Measurements from ENCODE around the gene CNTNAP2.
"Not testable (repeated sequence)": the region's sequence is repeated elsewhere in the genome, so short reads cannot be mapped to it uniquely, and the experiment has no call there.

The CNTNAP2 gene

GRCh38 chr7:147114525-147114924 lies 997.9 kb downstream of the CNTNAP2 start:
- DNase-seq (ENCODE audit: low read depth): not testable (repeated sequence)

GRCh38 chr7:147136352-147136751 lies 1019.8 kb downstream of the CNTNAP2 start:
- no peak for DNase-seq (ENCODE audit: low read depth)

GRCh38 chr7:147145194-147145593 lies 1028.6 kb downstream of the CNTNAP2 start:
- no peak for DNase-seq (ENCODE audit: low read depth)

- DNase-seq (ENCODE audit: low read depth): no peak
Measured at GRCh38 chr7:147146169-147146568, 1029.6 kb downstream of the CNTNAP2 start.

- DNase-seq (ENCODE audit: low read depth): no peak
Measured at GRCh38 chr7:147151661-147152060, 1035.1 kb downstream of the CNTNAP2 start.

- DNase-seq (ENCODE audit: low read depth): no peak
Measured at GRCh38 chr7:147153571-147153970, 1037.0 kb downstream of the CNTNAP2 start.

- DNase-seq (ENCODE audit: low read depth): no peak
Measured at GRCh38 chr7:147161405-147161804, 1044.8 kb downstream of the CNTNAP2 start.

GRCh38 chr7:147170341-147171012 lies 1053.9 kb downstream of the CNTNAP2 start:
- DNase-seq (ENCODE audit: low read depth): no peak

GRCh38 chr7:147171013-147171391 lies 1054.4 kb downstream of the CNTNAP2 start:
- DNase-seq (ENCODE audit: low read depth): no peak

- no peak for DNase-seq (ENCODE audit: low read depth)
Measured at GRCh38 chr7:147173883-147174282, 1057.3 kb downstream of the CNTNAP2 start.

GRCh38 chr7:147182874-147183273 lies 1066.3 kb downstream of the CNTNAP2 start:
- DNase-seq (ENCODE audit: low read depth): peak; percentile 9

GRCh38 chr7:147183276-147183675 lies 1066.7 kb downstream of the CNTNAP2 start:
- DNase-seq (ENCODE audit: low read depth): no peak

GRCh38 chr7:147188467-147188866 lies 1071.9 kb downstream of the CNTNAP2 start:
- no peak for DNase-seq (ENCODE audit: low read depth)

- DNase-seq (ENCODE audit: low read depth): no peak
Measured at GRCh38 chr7:147193476-147193875, 1076.9 kb downstream of the CNTNAP2 start.

GRCh38 chr7:147196481-147196880 lies 1079.9 kb downstream of the CNTNAP2 start:
- no peak for DNase-seq (ENCODE audit: low read depth)

GRCh38 chr7:147197006-147197405 lies 1080.4 kb downstream of the CNTNAP2 start:
- no peak for DNase-seq (ENCODE audit: low read depth)

- no peak for DNase-seq (ENCODE audit: low read depth)
Measured at GRCh38 chr7:147199868-147200267, 1083.3 kb downstream of the CNTNAP2 start.

GRCh38 chr7:147207988-147208387 lies 1091.4 kb downstream of the CNTNAP2 start:
- DNase-seq (ENCODE audit: low read depth): no peak

- no peak for DNase-seq (ENCODE audit: low read depth)
Measured at GRCh38 chr7:147231275-147231674, 1114.7 kb downstream of the CNTNAP2 start.

- DNase-seq (ENCODE audit: low read depth): no peak
Measured at GRCh38 chr7:147235645-147236382, 1119.2 kb downstream of the CNTNAP2 start.

- DNase-seq (ENCODE audit: low read depth): no peak
Measured at GRCh38 chr7:147240468-147240867, 1123.9 kb downstream of the CNTNAP2 start.

- DNase-seq (ENCODE audit: low read depth): peak; percentile 36
Measured at GRCh38 chr7:147245274-147245673, 1128.7 kb downstream of the CNTNAP2 start.

- no peak for DNase-seq (ENCODE audit: low read depth)
Measured at GRCh38 chr7:147249956-147250355, 1133.4 kb downstream of the CNTNAP2 start.

Data from iris pigment epithelial cell (primary cell).